Right renal cortex interstitium (tissue), 3 donors: ENCODE measurements around the gene IMMP1L. TPM values are rescaled to one million over a fixed set of nuclear protein-coding genes. Genes with fewer than 3 reads are reported as not detected.
"Not testable (repeated sequence)": the region's sequence is repeated elsewhere in the genome, so short reads cannot be mapped to it uniquely, and the experiment has no call there.

Experiments used
- DNase-seq, 3 donors: peaks; one replicate each; pipeline ENCODE4 v3.0.0-alpha.2; 2013; ENCODE audit warnings: low read depth in 3 of 3, low spot score in 2 of 3
- polyA plus RNA-seq, 3 donors: library from polyadenylated mRNA; unstranded; fragments of 120-200 nt; gene quantifications; one replicate each; pipeline ENCODE4 v1.2.1, GENCODE V29; 2013; ENCODE audit not compliant: insufficient read length in 3 of 3

The IMMP1L gene, protein sequence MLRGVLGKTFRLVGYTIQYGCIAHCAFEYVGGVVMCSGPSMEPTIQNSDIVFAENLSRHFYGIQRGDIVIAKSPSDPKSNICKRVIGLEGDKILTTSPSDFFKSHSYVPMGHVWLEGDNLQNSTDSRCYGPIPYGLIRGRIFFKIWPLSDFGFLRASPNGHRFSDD
- polyA plus RNA-seq, result 10 to 100 TPM; 47.8 to 57.6 (median 51.8) TPM

GRCh38 chr11:31509429-31510345, at the start of gene IMMP1L, which contains the start of gene ELP4:
Gene IMMP1L (minus strand): TSS chr11:31509622. CDS start chr11:31463276, 46,346 bp downstream.
Gene ELP4 (plus strand): TSS chr11:31509767. CDS start chr11:31509785, 18 bp downstream.
- DNase-seq, result peak; percentile 94 to 97 (median 95)

DNA sequence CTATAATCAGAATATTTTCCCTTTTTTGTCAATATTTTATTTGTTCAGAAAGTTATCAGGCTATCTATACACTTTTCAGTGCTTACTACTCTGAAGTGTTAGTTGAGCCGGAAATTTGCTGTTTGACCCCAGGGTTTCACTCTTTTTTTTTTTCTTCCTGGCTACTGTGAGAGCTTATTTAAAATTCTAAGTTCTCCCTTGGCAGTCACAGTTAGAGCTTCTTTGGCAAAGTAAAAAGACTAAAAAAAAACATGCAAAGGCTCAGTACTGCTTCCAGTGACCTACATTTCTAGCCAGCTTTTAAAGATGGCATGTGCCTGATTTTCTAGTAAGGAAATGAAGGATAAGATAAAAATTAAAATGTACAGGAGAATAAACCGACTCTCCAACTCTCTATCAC, 48.6 kb upstream of the IMMP1L start:
- DNase-seq, result no peak

DNA sequence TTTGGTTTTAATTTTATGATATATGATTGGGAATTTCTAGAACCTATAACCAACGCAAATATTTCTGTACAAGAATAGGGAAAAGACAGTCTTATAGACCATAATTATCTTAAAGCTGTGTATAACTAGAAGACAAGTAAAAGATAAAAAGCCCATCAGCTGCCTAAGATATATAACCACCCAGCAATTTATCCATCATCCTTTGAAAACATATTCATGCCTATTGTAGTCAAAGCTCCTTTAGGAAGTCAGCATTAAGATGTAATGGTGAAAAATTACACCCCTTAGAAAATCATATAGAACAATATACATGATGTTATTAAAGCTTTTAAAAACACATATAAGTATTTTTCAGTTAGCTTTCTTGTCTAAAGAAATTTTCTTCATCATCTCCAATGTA, 46.5 kb upstream of the IMMP1L start:
- no peak for DNase-seq

DNA sequence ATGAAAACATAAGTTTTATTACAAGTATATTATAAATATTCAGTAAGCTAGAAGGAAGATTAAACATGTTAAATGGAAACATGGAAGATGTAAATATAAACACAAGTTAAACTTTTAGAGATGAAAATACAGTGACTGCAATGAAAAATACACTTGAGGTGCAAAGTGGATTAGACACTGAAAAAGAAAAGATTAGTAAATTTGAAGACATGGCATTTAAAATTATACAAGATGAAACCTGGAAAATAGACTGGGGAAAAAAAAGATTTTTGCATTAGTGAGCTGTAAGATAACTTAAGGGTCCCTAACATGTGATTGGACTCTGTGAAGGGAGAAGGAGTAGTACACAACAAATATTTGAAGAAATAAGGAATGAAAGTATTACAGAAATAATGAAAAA, 33.4 kb upstream of the IMMP1L start:
- DNase-seq, result no peak

DNA sequence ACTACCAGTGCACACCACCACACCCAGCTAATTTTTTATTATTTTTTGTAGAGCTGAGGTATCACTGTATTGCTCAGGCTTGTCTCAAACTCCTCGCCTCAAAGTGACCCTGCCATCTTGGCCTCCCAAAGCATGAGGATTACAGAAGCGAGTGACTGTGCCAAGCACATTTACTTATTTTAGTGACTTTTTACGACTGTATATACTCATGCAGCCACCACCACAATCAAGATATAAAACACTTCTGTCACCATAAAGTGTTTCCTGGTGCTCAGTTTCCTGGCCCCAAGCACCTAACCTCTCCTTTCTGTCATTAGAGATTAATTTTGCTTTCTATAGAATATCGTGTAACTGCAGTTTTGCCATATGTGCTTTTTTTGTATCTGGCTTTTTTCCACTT, 26.1 kb upstream of the IMMP1L start:
- no peak for DNase-seq

DNA sequence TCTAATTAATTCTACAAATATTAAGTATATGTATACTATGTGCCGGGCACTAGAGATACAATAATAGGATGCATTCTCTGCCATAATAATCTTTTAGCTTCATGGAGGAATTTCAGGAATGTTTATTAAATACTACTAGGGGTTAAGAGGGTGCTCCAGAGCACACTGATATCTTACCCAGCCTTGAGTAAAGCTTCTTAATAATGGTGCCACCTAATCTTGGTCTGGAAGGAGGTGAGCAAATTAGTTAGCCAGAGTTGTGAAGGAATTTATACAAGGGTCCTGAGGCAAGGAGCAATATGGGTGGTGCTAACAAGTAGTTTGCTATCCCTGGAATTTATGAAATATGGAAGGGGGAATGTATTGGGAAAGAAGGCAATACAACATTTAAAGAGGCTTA, 21.9 kb upstream of the IMMP1L start:
- no peak for DNase-seq

- no peak for DNase-seq
Measured at GRCh38 chr11:31529701-31530100, 20.3 kb upstream of the IMMP1L start.

- no peak for DNase-seq
Measured at GRCh38 chr11:31529189-31529588, 19.8 kb upstream of the IMMP1L start.

DNA sequence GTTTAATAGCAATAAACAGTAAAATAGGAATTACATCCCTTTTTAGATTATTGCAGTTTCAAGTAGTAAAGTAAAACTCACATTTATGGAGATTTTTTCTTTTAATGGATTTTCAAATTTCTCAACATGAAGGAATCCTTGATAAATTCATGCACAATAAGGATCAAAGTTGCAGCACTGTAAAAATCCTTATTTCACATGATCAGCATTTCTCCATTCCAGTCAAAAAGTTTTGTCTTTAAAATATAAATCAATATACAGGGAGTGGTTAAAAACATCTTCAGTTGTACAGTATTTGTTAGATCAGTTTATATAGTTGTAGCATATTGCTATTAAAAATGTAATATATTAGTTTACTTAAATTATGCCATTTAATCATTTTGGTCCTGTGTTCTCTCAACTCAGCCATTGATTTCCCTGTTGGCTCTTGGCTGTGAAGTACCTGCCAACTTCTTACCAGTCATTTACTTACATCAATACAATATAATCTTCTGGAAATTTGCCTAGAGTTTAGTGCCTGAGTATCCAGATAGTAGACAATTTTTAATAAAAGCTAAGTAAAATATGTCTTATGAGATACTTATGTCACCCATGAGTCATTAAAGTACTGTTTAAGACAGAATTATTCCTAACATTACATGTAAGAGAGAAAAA, 12.2 kb upstream of the IMMP1L start:
- no peak for DNase-seq

GRCh38 chr11:31512117-31512516, 2.7 kb upstream of the IMMP1L start:
- DNase-seq, result no peak

DNA sequence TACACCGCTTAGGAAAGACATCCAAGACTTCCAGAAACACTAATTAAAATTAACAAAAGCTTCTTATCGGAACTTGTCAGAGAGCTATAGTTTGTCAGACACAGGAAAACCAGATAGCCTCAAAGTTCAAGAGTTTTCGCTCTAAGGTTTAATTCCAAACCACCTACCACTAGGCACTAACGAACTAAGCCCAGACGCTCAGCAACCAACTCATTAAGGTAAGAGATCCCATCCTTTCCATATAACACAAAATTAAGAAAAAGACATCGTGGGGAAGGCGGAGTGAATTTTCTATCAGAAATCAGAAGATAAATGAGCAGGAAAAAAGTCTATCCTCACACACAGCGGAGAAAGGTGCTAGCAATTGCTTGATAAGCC, 382 bp downstream of the IMMP1L start:
- DNase-seq, result no peak

- DNase-seq, result no peak
Measured at GRCh38 chr11:31500560-31500959, 8.9 kb downstream of the IMMP1L start.

DNA sequence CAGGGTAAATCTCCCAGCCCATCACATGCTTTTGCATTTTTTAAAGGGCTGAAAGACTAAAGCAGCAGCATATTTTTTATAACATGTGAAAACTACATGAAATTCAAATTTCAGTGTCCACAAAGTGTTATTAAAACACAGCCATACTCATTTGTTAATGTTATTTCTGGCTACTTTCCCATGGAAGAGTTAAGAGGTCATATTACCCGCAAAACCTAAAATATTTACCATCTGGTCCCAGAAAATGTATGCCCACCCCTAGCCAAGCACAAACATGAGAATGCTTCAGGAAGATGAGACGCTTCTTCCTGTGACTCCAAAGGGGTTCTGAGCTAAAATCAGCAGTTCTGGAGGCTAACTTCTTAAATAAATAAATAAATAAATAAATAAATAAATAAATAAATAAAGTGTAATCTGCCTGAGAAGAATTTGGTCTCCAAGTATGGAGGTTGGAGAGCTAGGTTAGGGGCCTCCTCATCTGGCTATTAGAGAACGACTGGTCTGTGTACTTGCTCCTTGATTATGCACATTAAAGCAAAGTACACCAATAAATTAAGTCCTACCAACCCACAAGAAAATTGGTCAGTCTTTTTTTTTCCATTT, 9.7 kb downstream of the IMMP1L start:
- no peak for DNase-seq

DNA sequence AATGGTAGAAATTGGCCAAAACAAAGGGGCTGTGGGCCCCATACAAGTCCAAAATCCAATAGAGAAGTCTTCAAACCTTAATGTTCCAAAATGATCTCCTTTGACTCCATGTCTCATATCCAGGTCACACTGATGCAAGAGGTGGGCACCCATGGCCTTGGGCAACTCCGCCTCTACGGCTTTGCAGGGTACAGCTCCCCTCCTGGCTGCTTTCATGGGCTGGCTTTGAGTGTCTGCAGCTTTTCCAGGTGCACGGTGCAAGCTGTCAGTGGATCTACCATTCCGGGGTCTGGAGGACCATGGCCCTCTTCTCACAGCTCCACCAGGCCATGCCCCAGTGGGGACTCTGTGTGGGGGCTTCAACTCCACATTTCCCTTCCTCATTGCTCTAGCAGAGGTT, 15.7 kb downstream of the IMMP1L start:
- not testable (repeated sequence) for DNase-seq

GRCh38 chr11:31493235-31493634, 16.2 kb downstream of the IMMP1L start:
- no peak for DNase-seq

DNA sequence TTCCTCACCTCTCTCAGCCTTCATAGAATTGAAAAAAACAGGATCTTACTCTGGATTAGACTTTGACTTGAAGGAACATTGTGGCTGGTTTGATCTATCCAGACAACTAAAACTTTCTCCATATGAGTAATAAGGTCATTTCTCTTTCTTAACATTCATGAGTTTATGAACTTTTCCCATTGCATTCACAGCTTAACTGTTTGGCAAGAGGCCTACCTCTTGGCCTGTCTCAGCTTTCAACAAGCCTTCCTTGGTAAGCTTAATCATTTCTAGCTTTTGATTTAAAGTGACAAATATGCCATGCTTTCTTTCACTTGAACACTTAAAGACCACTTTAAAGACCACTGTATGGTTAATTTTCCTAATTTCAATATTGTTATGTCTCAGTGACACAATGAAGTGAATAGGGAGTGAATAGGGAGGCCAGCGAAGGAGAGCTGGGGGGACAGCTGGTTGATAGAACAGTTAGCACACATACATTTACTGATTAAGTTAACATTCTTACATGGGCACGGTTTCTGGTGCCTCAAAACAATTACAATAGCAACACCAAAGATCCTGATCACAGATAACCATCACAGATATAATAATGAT, 17.0 kb downstream of the IMMP1L start:
- DNase-seq, result no peak

- DNase-seq, result no peak
Measured at GRCh38 chr11:31487848-31488247, 21.6 kb downstream of the IMMP1L start.

DNA sequence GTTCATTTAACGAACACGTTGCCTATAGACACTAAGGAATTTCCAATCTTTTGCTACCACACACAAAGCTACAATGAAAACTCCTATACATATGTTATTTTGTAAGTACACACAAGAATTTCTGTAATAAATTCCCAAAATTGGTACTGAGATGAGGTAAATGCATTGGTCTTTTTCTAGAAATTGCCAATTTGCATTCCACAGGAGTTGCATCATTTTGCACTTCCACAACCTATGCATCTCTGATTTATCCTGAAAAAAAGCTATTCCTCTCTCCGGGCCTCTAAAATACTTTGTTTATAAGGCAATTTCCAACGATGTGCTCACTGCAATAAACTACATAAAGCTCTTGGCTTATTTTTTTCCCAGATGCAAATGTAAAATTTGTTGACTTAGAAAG, 24.9 kb downstream of the IMMP1L start:
- DNase-seq, result no peak

GRCh38 chr11:31480930-31481329, 28.5 kb downstream of the IMMP1L start:
- no peak for DNase-seq

DNA sequence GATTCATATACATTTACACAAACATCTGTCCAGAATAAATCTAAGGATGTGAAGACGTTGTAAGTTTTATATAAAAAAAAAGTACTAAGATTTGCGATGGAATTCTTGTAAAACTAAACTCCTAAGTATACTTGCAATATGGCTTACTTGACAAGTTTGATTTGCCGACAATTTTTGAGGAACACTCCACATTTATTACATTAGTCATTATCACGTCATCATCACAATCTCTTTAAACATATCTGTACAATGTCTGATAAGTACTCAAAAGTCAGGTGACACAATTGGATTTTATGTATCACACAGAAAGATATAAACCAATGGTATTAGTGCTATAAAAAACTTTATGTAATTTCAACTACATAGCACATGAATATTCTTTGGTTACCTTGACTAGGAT, 30.4 kb downstream of the IMMP1L start:
- DNase-seq, result no peak

- no peak for DNase-seq
Measured at GRCh38 chr11:31478223-31478590, 31.2 kb downstream of the IMMP1L start.
